DMS53 treated with DMSO at 0.1 percent for 48 hours (cell line): ENCODE results near the gene FRMD4B.
A peak's percentile ranks its signal among the peaks of the same experiment; 100 is the strongest.

ENCODE experiments used
- DNase-seq: peaks from one replicate; lab custom pipeline; 2025; ENCODE audit not compliant: unreplicated experiment; lab: John Stamatoyannopoulos, UW

Gene FRMD4B

DNA sequence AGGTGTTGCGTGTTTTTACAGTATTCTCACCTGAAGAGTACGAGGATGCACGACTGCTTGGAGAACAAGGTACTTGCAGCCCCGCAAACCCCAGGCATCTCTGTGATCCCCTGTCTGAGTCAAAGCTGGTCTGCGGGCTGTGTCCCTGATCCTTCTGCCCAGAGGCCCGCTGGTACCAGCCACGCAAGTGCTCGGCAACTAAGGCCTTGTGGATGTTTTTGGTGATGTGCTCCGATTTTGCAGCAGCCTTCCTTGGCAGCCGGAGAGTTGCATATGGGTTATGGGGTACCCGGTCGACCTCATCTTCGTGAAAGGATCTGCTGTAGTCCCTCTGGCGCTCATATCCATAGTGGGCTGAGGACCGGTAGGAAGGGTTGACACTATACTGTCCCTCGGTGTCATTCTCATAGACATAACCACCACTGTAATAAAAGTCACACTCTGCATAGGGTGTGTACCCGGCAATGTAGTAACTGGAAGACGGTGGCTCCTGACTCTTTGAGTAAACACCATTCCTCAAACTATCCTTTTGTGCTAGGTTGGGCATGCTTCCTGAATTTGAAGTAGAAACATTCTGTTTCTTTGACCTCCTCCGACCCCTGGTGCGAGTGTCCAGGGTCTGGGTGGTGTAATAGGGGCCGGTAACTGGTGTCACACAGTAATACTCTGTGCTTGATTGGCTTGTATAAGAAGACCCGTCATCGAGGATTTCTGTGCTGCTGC, 204.9 kb downstream of the FRMD4B start:
- DNase-seq = no peak

DNA sequence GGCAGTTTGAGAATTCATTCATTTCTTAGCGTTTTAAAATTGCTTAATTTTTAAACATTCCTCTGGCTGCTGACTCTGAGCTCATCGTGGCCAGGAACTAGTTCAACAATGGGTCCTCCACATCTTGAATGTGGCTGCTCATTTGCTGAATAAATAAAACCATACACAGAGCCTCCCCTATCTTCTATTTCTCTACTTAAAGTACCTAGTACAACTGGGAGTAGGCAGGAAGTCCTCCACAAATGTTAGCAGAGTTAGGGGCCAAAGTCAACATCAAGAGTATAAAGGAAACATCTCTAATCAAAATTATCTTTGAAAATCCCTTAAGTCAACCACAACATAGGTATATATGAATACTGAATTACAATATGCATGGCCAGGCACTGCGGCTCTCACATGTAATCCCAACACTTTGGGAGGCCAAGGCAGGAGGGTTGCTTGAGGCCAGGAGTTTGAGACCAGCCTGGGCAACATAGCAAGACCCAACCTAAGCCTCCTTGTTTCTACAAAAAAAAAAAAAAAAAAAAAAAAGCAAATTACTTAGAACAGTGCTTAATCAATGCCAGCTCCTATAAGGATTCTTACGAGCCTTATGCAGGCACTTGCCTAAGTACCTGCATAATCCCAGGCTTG, 206.0 kb downstream of the FRMD4B start:
- DNase-seq = no peak

DNA sequence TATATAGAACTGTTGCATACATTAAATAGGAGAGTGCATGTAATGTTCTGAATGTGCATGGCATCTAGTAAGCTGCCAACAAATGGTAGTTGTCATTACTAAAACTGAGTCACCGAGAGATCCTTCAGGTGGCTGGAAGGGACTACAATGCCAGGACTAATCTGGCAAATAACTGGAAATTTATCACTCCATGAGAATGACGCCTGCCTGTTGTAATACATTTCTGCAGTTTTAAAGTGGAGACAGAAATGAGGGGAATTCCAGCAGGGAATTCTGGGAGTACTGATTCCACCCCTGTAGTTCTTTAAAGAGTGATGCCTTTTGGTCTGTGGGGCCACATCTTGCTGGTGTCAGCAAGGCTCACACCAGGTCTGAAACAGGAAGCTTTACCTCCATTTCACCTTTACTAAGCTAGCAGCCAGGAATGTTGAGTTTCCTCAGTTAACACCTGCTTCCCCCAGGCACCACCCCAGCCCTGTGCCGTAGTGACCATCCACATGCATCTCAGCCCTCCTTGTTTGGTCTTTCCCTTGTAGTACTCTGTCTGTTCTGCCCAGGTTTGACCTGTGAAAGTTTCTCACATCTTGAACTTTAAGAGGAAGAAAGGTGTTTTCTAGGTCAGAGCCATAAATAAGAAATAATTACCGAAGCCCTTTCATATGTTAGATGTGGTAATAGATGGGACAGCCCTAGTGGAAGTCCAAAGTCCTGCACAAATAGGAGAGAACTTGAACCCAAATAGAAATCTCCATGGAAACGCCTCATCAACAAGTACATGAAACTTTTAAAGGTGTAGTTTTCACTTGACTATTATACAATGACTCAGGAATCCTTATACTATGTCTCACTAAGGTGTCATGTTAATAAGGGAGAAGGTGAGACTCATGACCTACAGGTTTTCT, 206.8 kb downstream of the FRMD4B start:
- no peak for DNase-seq

DNA sequence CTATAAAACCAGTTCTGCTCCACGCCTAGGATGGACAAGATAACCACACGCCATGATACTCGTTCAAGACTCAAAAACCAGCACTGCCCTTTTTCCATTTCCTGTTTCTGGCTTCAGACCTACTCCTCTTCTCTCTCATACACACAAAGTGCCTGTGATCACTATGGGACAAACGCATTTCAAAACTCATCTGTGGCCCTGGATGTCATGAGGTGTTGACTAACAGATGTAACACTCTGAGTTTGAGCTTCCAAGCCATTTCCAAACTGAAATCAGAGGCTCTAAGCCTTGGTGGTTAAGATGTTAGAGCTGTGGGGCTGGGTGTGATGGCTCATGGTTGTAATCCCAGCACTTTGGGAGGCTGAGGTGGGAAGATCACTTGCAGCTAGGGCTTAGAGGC, 207.8 kb downstream of the FRMD4B start:
- DNase-seq = no peak

DNA sequence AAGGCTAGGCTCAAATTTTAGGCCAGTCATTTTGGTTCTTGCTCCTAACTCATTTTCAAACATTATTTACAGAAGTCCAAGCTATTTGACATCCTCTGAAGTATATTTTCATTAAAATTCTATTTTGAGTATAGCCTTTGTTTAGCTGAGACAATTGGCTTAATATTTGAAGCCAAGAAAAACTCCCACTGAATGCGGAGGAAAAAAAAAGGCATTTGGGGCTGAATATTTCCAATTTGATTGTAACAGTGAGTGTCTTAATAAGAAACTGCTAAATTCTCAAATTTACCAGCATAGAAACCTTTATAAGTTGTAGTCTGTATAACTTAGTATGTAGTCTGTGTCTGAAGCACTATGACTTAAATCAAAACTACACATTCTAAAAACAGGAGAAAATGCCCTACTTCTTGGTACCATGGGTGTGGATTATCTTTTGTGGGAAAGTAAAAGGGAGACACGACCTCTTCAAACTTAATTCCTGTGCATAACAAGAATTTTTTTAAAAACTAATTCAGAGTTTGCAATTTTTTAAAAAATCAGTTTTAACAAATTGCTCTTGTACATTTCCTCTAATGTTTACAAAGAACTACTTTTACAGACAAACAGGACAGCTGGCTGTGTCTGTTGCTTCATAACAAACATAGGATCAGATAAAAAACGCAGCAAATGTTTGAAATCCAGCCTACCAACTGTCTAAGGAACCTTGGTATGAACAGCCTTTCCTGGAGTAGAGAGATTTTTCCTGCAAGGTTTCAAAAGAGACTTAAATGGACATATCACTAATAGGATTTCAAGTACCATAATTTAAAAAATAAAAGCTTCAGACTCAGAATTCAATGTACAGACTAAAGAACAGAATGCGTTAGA, 210.8 kb downstream of the FRMD4B start:
- DNase-seq = no peak

DNA sequence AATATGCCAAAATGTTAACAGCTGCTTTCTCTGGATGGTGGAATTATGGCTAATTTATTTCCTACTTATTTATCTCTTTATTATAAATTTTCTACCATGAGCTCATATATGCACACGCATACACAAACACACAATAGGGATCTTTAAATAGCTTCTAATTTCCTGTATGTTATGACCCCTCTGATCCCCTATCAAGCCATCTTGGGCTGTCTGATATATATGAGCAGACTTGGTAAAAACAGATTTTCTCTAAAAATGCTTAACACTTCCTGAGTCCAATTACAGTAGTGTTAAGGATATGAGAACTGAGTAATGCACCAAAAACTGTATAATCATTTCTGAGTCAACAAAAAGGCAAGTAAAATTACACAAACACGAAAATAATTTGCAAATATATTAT, 211.4 kb downstream of the FRMD4B start:
- DNase-seq = no peak

DNA sequence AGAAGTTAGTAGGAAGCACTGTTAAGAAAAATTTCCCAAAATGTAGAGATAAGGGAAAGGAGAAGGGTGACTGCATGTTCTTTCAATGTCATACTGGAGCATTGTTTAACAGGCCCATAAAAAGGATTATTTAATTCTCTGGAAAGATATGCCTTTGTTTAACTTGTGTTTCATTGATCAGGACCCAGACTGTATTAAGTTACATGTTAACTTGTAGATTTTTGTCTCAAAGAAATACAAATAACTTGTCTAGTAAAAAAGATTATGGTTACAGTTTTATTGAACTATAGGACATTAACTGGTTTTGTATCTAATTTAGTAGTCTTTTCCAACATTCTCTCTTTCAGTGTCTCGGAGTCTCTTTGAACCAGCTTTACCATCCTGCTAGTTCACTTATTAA, 213.8 kb downstream of the FRMD4B start:
- DNase-seq = no peak

DNA sequence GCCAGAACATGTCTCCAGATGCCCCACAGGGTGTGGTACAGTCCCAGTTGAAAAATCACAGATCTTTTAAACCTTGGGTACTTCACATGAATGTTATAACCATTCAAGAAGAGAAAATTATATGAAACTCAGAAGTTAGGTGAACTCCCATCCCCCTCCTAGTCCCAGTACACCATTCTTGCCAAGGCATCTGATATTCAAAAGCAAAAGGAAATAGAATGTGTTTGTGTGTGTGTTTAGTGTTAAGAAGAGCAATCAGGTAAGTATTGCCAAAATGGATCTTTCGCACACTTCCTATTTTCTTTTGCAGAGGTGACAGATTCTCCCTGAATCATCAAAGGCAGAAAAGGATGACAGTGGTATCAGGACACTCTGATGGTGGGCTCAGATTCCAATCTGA, 219.4 kb downstream of the FRMD4B start:
- DNase-seq = no peak

DNA sequence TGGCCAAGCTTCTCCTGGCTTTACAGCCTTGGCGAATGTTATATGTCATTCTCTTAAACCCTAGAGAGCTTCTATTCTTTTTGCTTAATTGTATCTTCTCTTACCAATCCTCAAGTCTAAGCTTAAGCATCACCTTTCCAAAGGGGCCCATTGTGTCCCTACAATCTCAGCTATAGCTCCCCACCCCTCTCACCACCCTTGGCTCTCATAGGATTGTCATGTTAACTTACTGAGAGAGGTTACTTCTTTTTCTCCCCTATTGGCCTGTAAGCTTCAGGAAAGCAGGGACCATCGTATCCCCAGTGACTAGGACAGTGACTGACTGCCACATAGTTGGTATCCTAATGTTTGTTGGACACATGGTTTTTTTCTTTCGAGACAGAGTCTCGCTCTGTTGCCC, 220.1 kb downstream of the FRMD4B start:
- DNase-seq = no peak

DNA sequence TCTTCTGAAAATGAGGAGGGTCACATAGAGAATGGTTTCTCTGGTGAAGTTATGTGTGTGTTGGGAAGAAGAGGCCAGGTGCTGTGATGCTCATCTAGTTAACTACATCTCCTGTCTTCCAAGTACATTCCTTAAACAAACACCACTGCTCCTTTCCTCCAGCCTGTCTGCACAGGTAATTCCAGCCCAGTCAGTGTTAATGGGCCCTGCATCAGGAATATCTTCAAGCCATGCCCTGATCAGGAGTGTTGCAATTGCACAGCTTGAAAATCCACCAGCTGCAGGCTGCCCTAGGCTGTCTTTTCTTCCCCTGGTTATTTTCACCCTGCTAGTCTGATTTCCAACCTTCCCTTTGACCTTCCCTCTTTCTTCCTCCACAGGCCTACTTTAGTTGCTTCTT, 221.6 kb downstream of the FRMD4B start:
- no peak for DNase-seq

DNA sequence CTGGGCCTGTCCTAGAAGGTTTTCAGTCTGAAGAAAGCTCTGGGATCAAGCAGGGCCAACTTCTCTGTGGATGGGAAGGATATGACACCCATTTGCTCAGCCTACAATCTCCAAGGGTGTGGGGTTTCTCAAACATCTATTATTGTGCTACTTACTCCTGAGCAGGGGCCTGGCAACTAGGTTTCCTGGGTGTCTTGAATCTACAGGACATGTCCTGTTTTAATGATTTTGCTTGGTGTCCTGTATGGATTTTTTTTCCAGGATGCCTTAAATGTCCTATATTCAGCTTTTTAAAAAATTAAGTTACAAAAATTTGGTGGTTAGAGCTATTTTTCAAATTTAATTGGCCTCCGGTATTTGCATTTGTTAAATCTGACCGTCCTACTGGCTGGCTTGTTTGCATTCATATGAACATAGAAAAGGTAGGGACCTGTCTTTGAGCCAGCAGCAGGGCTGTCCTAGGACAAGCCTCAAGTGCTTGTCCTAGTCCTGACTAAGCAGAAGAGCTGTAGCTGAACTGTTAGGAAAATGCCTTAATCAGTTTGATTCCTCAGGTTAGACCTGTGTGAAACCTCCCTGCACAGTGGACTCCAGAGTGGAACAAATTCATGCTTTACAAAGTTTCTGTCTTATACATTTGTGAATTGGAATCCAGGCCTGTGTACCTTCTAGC, 223.4 kb downstream of the FRMD4B start:
- DNase-seq = no peak

DNA sequence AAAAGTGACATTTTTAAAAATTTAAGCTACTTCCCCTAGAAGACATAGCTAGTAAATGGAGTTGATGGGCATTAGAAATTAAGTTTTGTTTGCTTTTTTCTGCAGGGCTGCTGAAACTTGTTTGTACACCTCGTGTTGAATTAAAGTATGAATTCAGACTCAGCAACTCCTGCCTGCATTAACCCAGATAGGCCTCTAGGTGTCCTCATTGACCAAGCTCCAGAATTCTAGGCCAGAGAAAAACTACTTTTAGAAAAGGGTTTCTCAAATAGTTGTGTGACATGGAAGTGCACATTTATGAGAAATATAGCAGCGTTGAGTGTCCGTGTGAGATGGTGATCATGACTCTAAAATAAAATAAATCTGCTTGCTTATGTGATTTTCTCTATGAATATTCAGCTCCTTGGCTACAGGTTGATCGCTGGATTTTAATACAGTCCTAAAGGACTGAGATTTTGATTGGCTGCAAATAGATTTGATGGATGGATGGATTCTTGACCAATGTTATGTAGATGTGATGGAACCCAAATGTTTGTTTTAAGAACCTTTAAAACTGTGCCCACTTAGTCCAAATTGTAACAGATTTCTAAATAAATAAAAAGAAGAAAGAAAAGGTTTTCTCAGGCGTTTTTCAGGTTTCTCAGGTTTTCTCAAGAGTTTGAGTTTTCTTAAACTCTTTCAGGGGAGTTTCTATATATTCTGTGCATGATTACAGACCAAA, 224.1 kb downstream of the FRMD4B start:
- no peak for DNase-seq

DNA sequence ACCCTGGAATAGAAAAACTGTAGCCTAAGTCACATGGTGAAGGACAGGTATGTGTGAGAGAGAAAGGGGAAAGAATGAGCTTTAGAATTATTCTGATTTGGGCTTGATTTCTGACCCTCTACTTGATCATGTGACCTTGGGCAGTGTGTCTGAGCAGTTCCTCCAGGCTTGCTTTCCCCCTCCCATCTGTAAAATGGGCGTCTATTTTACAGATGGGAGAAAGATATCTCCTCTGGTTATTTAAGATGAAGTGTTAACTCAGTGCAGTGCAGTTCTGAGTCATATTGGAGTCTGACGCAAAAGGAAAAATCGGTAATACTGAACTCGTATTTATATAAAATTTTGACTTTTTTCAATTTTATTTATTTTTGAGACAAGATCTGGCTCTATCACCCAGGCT, 225.4 kb downstream of the FRMD4B start:
- DNase-seq = no peak

DNA sequence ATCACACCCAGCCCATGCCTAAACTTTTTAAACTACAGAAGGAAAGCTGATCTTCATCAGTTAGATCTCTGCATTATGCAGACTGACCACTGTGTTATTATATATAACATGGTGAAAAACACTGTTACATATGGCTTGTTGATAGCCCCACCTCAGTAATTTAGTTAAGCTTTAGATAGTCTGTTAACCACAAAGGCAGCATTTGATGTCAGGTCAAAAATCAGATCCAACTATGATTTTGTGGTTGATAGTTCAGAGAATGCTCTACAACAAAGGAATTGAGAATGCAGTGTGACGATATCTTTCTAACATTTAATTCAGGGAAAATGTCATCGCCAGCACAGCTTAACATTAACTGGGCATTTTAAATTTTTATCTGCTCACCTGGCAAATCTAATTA, 225.8 kb downstream of the FRMD4B start:
- DNase-seq = no peak

DNA sequence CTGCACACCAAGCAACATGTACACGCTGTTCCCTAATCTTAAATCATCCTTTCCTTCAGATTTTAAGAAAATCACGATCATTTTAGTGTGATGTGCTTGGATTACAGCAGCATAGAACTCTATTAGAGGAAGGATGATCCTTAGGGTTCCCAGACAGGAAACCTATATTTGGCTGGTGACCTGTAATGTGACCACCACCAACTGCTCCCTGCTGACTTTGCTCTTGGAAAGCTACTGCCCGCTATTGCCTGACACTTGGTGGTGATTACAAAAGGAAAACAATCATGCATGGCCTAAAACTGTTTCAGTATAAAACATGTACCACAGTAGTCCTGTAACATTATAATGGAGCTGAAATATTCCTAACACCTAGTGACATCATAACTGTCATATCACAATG, 236.3 kb downstream of the FRMD4B start:
- DNase-seq = no peak

DNA sequence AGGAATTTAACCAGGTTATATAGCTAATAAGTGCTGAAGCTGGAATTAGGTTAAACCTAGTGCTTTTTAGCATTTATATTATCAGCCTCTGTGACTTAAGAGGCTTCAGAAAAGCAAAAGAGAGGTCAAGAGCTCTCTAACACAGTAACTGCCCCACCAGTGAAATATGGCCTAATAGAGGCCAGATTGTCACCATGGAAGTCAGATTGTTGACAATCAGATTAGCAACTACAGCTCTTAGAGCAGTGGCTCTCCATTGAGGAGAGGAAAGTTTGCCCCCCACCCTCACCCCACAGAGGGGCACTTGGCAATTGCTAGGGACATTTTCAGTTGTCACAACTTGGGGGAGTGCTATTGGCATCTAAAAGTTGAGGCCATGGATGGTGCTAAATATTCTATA, 240.2 kb downstream of the FRMD4B start:
- DNase-seq = no peak

DNA sequence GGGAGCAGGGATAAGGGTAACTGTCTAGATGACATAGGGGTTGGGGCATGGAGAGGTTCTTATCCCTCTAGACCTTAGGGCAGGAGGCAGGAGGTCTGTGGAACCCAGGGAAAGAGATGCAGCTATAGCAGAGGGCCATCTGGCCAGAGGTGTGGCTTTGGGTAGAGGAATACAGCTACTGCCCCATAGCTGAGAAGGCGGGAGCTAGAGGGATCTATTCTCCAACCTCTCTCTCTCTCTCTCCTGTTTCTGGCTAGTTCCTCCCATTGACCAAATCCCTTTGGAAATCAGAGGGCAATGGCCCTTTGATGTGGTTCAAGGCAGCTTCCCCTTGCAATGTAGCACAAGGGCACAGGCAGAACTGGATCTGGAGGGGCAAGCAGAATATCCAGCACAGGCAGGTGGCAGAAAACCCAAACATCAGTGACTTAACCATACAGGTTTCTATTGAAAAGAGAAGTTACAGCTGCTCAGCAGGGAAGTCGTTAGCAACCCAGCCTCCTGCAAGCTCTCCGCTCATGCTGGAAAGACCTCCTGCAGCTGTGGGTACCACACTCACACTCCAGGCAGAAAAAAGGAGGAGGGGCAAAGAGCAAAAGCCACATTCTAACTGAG, 241.2 kb downstream of the FRMD4B start:
- no peak for DNase-seq

DNA sequence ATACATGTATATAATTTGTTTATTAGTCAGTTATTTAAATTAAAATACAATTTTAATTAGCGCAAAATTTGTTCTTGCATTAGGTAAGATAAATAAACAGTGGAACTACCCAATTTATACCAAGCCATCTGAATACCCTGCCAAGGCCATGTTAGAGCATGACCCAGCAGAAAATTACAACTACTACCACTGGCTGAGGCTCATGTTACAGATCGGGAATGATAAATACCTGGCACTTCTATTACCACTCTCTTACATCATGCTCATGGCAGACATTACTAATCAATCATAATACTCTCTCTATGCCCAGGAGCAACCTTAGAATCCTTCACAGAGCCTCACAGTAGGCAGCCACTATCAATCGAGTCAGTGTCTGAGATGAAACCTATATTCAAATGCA, 242.3 kb downstream of the FRMD4B start:
- DNase-seq = peak; percentile 41

DNA sequence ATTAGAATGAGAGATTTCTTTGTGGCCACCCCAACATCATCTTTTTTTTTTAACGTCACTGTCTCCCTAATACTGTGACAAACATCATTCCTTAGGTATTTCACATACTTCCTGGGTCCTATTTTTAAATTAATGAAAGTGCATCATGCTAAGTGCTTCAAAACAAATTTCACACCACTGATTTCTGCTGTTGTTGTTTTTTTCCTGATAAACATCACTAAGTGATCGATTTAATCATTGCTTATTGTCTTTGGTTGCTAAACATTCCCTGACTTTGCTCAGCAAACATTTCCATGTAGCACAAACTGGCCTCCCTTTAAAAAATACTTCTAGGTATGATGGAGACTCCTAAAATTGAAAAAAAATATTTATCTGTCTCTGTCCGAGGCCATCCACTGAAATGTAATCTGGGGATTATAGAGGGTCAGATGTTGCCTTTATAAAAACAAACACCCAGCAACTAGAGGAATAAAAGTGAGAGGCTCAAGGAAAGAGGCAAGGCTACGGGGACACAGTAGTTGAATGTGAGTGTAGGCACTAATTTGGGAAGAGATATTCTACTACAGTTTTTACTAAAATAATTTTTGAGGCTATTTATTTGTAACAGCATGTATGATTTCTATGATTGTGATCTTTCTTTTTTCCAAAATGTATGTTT, 243.0 kb downstream of the FRMD4B start:
- no peak for DNase-seq
